ENCODE measurements around the gene MED25. TPM values are rescaled to one million over a fixed set of nuclear protein-coding genes. Genes with fewer than 3 reads are reported as not detected.

MED25 gene
- total and polyA plus RNA-seq, 9 of the 15 experiments (the other 6 are each of a cell fraction or from before 2014, with no cell fraction given), result 4.1 to 93.9 (median 19.3) TPM

DNA sequence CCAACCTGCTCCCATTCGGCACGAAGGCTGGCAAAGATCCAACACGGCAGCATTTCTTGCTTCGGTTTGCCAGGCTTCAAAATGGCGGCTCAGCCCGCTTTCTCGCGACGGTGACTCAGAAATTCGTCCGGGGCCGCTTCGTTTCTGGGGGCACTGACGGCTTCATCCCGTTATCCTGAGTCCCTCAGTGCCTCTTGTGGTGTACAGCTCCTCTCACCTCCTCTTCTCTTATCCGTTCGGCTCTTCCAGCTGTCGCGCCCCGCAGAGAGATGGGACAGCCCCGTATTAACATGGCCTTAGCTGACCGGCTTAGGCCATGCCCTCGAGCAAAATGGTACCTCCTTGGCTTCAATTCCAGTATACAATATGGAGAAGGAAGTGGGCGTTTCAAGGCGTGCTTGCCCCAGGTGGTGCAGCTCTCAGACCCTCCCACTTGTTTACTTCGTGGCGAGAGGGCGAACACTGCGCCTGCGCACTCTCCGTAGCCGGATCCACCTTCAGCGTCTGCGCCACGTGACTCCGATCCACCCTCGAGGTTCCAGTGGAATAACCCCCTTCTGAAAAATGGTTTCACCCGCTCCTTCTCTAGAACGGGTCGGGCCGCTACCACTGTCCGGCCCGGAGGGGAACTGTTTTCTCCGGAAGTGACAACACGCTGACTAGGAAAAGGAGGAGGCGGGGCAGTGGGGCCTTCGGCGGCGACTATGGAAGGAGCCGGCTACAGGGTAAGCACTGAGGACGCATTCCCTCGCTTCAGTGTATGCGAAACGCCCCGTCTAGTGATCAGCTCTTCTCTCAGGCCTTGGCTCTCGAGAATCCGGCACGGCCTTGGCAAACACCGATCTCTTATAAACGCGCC, 59.2 kb downstream of the MED25 start, which contains the start of the genes AKT1S1 and TBC1D17 (continued):
- TF ChIP-seq ZNF280A (IDR thresholded peaks at IDR 0.05; ENCODE audit: low read depth, partially characterized antibody) (no peak), RBM39 (optimal IDR thresholded peaks at IDR 0.05; ENCODE audit: low read depth, low read length) (no peak), SIN3B (IDR thresholded peaks at IDR 0.05; ENCODE audit: low read depth) (no peak), TARDBP (IDR thresholded peaks at IDR 0.05) (0 out of 2 replicates have a peak, but pooled peaks have one; percentile 13), SNRNP70 (optimal IDR thresholded peaks at IDR 0.05; ENCODE audit: low read depth, low read length) (no peak), NONO (IDR thresholded peaks at IDR 0.05; ENCODE audit: low read depth in 2 of 2, low read length in 1 of 2) (peak in 1 of 2 experiments; percentile 98; a peak in 2 of 4 replicates), BRCA1 (IDR thresholded peaks at IDR 0.05) (no peak), BRCA1 (CRISPR knock-in tag; IDR thresholded peaks at IDR 0.05) (no peak), ZNF354B (CRISPR knock-in tag; IDR thresholded peaks at IDR 0.05) (no peak), RBM14 (IDR thresholded peaks at IDR 0.05; ENCODE audit: borderline replicate concordance, insufficient read depth, low read depth, low read length) (no peak), YY1 (IDR thresholded peaks at IDR 0.05; ENCODE audit: borderline replicate concordance in 1 of 3, control insufficient read depth in 1 of 3, extremely low read depth in 1 of 3, insufficient read depth in 3 of 3, insufficient read length in 1 of 3, insufficient replicate concordance in 2 of 3, low read depth in 1 of 3, low read length in 2 of 3) (peak; percentile 80 to 93 (median 87)), PPARD (CRISPR knock-in tag; IDR thresholded peaks at IDR 0.05) (no peak), TAL1 (IDR thresholded peaks at IDR 0.05) (no peak), ZNF174 (CRISPR knock-in tag; IDR thresholded peaks at IDR 0.05) (no peak), KDM2B (CRISPR knock-in tag; IDR thresholded peaks at IDR 0.05) (no peak), NR2F6 (CRISPR knock-in tag; IDR thresholded peaks at IDR 0.05) (no peak), TRIM28 (IDR thresholded peaks at IDR 0.05) (0 out of 2 replicates have a peak, but pooled peaks have one; percentile 15), EHMT2 (IDR thresholded peaks at IDR 0.05) (peak; percentile 9; the same call in 1 of the 2 replicates), PATZ1 (CRISPR knock-in tag; IDR thresholded peaks at IDR 0.05; ENCODE audit: borderline replicate concordance) (no peak), SMARCB1 (IDR thresholded peaks at IDR 0.05; ENCODE audit: insufficient read length, low read depth) (no peak), EGR1 (conservative IDR thresholded peaks at IDR 0.05) (peak; percentile 83), RAD21 (CRISPR knock-in tag; conservative IDR thresholded peaks at IDR 0.05 in 1 of 2, IDR thresholded peaks at IDR 0.05 in 1 of 2) (no peak)
- TF ChIP-seq, protein P1, sequence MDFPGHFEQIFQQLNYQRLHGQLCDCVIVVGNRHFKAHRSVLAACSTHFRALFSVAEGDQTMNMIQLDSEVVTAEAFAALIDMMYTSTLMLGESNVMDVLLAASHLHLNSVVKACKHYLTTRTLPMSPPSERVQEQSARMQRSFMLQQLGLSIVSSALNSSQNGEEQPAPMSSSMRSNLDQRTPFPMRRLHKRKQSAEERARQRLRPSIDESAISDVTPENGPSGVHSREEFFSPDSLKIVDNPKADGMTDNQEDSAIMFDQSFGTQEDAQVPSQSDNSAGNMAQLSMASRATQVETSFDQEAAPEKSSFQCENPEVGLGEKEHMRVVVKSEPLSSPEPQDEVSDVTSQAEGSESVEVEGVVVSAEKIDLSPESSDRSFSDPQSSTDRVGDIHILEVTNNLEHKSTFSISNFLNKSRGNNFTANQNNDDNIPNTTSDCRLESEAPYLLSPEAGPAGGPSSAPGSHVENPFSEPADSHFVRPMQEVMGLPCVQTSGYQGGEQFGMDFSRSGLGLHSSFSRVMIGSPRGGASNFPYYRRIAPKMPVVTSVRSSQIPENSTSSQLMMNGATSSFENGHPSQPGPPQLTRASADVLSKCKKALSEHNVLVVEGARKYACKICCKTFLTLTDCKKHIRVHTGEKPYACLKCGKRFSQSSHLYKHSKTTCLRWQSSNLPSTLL (IDR thresholded peaks at IDR 0.05), result no peak

Measured in K562 (cell line).